HG03575 (cell line): Measurements from ENCODE around the gene CPLX1.
"Not testable (repeated sequence)": the region's sequence is repeated elsewhere in the genome, so short reads cannot be mapped to it uniquely, and the experiment has no call there.

Experiments used
- ATAC-seq: cut with Tn5 transposase; IDR thresholded peaks from one replicate; pipeline ENCODE4 v1.9.1; 2021; ENCODE audit not compliant: unreplicated experiment, insufficient number of reproducible peaks, low FRiP score; ENCODE audit errors: extremely low read depth

The CPLX1 gene

DNA sequence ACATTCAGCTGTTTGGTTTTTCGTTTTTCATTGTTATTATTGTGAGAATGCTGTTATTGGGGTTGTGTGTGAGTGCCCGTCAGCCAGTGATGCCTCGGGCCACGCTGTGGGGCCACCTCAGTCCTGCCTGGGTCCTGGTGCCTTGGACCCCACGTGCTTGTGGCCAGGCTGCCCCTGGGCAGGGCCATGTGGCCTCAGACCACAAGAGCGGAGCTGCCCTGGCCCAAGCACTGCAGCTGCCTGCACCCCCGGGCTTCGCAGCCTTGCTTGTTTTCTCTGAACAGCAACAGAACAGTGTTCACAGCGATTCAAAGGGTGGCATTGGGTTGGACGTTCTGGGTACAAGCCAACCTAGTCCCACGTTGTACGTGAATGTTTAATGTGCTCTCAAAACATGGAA lies 56.9 kb downstream of the CPLX1 start:
- no peak for ATAC-seq

DNA sequence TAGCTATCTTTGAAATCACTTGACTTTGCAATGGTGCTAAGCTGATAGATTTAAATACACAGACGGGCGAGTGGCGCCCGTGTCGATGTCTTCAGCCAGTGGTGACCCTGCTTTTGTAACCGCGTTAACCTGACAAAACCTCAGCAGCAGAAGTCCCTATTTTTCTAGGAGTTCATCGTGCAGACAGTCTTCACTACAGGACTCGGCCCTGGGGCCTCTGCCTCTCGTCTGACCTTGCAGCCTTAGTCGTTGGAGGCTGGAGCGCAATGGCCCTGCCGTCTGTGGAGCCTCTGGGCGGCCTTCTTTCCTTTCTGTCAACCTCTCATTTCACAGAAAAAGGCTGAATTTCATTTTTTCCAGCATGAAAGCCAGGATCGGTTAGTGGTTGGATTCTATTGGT lies 57.9 kb downstream of the CPLX1 start:
- no peak for ATAC-seq

DNA sequence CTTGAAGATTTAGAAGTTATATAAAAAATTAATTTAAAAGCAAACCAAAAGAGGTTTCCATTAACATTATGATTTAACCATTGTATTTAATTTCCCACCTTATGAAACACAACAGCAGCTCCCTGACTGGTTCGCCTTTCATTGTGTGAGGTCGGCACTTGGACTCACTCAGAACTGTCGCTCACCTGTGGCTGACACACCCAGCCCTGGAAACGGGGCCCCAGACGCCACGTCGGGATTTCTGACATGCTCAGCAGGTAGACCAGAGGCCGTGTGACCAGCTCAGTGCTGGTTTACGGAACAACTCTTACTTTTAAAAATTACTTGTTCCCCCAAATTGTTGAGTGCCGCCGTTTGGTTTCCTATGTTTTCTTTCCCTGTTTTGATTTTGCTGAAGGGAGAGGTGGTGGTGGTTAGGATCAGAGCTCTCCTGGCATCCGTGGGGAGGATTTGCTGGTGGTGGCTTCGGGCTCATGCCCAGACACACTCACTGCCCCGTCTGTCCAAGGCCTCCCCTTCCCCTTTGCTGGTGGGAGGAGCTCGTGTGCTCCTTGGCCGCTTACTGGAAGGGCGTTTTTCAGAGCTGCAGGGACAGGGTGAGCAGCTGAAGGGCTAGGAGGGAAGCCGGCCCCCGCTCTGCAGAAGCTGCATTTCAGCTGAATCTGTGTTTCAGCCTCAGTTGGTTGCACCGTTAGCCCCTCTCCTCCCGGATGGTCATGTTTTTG lies 59.2 kb downstream of the CPLX1 start:
- no peak for ATAC-seq

DNA sequence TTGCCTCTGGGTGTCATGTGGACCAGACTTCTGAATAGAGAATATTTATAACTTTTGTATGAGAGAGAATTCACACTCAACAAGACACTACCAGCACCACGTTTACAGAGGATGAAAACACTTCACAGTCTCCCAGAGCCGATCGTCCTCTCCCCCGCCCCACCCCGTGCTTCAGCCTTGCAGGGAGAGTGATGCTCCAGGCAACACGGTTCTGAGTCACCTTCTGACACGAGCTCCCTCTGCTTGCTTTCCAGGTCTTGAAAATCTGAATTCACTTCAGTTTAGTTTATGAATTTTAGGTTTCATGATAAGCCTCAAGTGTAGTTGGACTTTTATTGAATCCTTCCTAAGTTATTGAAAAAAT lies 59.8 kb downstream of the CPLX1 start:
- no peak for ATAC-seq

DNA sequence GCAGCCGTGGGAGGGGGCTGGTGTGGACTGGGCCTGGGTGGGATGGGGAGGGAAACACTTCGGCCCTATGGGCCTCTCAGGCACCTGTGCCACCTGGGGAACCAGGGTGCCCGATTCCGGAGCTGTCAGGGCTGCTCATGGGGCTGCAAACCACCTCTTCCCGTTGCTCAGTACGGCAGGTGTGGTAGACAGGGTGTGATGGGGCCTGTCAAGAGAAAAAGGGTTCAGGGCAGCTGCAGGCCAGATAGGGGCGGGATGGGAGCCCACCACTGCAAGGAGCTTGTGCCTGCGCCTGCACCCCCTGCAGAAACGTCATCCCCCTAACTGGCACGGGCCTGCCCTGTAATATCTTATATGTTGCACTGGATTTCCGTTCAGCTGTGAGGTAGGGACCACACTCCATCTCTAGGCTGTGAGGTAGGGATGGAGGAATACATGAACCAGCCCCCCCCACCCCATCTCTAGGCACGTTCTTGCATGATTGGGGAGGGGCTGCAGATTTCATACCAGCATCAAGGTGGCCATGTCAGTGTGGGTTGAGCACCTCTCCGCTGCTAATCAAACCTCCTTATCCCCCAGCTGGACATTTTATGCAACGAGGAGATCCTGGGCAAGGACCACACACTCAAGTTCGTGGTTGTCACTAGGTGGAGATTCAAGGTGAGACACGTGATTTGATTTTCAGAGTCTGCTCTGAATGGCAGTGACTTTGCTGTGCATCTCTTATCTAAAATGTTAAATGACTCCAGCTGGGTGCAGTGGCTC lies 61.3 kb downstream of the CPLX1 start:
- ATAC-seq: no peak

DNA sequence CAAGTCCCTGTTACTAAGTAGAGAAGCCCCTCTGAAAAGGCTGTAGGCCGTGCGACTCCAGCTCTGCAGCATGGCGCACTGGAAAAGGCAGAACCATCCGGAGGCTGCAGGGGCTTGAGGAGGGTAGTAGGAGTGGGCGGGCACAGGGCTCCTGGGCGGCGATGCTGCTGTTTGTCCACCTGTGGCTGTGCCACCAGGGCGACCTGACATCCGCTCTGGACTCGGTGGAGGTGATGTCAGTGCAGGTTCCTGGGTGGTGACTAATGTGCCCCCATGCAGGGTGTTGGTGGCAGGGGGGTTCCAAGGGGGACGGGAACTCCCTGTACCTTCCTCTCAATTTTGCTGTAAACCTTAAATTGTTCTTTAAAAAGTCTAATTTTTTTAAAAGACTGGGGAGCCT lies 62.0 kb downstream of the CPLX1 start:
- ATAC-seq: no peak

DNA sequence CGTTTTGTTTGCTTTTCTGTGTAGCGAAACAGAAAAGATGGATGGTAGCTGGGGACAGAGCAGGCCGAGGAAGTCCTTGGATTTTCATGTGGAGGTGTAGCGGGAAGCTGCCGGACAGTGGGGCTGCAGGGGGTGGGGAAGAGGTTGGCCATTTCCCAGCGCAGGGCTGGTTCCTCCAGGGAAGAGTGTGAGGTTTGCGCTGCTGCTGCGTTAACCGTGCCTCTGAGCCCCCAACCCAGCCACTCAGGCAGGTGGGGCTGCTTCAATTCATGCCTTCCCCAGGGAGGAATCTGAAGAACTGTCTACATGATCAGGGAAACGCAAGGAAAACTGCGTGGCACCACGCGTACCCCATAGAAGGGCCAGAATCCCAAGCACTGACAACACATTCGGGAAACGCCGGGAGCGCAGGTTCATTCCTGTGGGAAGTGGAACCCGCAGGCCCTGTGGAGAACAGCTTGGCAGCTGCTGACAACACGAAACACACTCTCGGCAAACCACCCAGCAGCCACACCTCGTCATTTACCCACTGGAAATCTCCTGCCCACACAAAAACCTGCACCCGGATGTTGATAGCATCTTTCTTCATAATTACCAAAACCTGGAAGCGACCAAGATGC lies 62.6 kb downstream of the CPLX1 start:
- no peak for ATAC-seq

DNA sequence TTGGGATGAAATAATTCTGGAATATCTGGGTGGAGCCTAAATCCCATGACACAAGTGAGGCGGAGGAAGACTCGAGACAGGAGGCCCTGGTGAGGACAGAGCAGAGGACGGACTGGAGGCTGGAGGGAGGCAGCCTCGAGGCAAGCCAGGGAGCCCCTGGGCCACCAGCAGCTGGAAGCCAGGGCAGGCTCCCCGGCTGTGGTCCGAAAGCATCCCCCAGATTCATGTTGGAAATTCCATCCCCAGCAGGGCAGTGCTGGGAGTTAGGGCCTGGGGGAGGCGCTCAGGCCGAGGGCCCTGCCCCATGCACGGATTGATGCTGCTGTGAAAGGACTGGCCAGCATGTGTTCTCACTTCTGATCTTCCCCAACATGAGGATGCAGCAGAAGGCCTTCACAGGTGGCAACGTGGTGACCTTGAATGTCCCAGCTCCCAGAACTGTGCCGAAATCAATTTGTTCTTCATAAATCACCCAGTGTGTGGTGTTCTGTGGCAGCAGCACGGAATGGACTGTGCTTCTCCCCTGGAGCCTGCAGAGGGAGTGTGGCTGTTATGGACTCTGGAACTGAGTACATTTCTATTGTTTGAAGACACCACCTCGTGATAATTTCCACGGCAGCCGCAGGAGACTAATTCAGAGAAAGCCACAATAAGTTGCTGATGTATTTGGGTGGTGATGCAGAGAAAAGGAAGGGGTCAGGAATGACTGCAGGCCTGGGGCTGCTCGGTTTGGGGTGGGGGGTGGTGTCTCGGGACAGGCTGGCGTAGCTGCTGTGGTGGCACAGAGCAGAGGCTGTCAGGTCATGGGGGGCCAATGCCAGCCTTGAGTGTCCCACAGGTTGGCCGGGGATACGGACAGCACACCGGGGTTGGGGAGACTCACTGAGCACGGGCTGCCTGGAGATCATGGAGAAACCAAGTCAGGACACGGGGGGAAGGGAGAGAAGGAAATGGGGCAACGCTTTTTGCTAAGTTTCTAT lies 63.4 kb downstream of the CPLX1 start:
- ATAC-seq: no peak

DNA sequence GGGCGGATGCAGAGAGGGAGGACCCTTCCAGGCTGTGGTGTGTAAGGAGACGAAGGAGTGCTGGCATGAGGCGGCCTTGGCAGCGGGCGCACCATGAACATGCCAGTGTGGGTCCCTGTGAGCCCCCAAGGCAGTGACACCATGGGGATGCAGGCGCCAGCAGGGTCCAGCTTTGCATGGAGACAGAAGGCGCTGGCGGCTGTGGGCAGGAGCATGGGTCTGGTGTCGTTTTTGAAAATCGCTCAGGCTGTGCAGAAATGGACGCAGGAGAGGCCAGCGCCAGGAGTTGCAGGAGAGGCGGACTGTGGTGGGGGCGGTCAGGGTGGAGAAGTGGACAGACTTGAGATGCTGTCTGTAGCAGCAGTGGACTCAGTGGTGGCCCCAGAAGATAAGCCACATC lies 64.2 kb downstream of the CPLX1 start:
- no peak for ATAC-seq

DNA sequence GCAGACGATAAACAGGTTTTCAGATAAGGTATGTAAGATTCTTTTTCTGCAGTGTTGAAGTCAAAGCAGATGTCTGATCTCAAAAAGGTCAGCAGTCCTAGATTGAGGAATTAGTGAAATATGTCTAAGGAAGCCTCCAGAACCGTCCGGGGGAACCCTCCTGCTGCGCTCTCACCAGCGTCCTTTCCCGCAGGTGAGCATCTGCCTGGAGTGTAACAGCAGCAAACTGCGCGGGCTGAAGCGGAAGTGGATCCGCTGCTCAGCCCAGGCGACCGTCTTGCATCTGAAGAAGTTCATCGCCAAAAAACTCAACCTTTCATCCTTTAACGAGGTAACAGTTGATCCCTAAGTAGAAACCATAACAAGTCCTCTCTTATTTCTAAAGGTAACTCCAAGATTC lies 64.8 kb downstream of the CPLX1 start:
- ATAC-seq: no peak

DNA sequence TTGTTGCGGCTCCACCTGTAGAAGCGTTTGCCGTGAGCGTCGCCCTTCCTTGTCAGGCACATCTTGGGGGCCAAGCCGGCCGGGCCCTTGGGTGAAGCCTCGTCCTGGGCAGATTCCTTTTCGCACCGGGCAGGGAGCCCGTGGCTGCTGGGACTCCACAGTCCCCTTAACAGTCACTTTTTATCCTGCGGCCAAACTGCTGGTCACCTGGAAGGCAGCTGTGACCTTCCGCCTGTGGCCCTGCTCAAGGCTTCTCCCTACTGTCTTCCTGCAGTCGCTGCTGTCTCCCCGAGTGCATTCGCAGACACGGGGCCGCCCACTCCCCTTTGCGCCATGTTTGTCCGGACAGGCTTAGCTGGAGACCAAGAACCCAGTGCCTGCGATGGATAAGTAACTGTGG lies 65.3 kb downstream of the CPLX1 start:
- ATAC-seq: no peak

DNA sequence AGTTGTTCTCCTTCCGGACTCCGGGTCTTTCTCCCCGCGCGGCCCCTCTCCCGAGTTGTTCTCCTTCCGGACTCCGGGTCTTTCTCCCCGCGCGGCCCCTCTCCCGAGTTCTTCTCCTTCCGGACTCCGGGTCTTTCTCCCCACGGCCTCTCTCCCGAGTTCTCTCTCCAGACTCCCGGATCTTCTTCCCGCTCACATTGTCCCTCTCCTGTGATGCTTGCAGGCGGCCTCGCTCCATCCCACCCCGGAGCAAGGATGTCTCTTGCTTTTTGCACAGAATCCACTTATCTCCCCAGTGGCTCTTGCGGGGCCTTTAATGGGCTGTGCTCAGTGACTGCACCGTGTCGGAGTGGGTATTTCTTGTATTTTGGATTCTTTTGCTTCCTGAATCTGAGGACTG lies 66.1 kb downstream of the CPLX1 start:
- not testable (repeated sequence) for ATAC-seq

DNA sequence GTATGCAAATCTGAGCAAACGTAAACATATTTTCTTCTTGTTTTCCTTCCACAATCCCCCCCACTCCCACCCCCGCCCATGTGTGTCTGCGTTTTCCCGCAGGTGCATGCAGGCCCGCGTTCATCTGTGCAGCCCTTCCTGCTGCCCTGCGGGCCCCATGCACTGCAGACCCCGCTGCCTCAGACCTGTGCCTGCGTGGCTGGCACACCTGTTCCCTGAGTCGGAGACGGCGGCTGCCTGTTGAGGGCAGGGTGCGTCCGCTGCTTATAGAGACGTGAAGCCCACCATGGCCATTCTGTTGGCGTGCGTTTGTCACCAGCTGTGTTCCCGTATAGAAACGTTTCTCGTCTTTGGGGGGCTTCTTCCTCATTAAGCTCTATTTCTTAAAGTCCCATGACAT lies 68.8 kb downstream of the CPLX1 start:
- ATAC-seq: no peak

DNA sequence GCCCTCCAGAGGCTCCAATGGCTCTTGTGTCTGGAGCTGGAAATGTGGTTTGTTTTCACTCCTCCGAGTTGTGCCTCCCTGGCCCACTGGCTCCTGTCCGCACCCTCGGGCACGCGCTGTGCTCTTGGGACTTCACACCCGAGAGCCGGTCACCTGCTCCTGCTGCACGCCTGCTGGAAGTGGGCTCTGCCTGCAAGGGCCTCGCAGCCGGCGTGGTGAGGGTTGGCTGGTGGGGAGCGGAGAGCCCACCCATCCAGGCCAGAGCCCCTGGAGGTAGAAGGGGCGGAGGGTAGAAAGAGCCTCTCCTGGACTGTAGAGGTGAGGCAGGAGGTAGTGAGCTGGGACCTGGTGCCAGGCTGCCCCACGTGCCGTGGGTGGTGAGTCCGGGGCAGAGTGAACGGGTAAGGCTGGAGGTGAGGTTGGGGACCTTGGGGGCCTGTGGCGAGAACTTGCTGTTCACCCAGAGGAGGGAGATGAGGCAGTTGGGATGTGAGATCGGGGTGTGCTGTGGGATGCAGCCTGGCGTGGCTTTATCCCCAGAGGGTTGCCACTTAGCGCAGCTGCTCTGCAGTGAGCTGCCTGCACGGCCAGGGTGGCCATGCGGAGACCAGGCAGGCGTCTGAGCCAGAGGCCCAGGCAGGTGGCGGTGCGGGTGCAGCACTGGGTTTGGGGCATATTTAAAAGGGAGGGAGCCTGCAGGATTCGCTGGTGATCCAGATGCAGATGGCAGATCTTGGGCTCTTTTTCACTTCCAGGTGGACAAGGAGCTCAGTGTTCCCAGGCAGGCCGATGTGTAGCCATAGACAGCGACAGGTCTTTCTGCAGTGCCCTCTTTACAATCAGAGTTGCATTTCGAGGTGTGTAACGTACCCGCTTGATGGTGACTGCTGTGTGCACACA lies 71.5 kb downstream of the CPLX1 start:
- no peak for ATAC-seq

DNA sequence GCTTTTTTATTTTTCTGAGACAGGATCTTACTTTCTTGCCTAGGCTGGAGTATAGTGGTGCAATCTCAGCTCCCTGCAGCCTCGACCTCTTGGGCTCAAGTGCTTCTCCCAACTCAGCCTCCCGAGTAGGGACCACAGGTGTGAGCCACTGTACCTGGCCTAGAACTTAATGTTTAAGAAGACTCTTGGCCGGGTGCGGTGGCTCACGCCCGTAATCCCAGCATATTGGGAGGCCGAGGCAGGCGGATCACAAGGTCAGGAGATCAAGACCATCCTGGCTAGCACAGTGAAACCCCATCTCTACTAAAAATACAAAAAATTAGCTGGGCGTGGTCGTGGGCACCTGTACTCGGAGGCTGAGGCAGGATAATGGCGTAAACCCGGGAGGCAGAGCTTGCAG lies 72.7 kb downstream of the CPLX1 start:
- not testable (repeated sequence) for ATAC-seq

DNA sequence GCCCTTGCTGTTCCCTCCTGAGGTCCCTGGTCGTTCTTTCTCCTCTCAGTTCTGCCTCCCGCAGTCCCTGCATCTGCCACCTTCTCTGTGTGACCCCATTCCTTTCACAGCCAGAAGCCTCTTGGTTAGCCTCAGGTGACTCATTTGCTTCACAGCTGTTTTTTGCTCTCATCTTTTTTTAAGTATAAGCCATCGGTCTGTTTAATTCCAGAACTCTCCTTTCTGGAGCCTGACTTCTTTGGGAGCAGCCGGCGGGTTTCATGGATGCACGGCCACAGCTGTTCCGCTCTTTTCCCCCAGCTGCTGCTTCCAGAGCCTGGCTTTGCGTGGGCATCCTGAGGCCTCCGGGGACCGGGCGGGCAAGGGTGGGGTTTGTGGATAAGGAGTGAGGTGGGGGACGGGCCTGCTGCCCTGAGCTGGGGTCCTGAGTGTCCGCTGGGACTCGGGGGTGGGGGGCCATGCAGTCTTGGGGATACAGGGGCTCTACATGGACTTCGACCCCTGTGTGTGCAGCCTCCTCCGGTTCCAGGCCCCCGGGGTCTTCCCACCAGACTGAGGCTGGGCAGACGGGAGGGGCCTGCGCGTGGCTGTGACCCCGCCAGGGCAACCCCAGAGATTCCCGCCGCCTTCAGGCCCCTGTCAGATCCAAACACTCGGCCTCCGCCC lies 73.6 kb downstream of the CPLX1 start:
- ATAC-seq: no peak

DNA sequence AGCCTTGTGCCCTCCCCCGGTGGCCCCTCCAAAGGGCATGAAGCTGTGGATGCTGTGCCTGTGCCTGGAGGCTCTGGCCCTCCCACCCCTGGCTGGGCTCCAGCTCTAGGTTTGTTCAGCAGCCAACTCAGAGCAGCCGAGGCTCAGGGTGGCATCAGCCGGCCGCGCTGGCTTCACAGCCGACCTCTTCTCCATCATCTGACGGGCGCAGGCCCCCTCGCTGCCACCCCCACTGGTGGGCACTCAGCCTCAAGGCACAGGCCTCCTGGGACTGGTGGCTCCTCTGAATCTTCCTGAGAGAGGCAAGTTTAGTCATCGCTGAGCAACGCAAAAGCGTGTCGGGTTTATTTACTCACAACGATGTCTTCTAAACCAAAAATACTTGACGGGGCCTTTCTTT lies 74.3 kb downstream of the CPLX1 start:
- no peak for ATAC-seq
